Ishikawa (cell line): ENCODE measurements around the gene RNFT2.

Experiments used
- CEBPB ChIP-seq: IDR thresholded peaks from 2 replicates; pipeline ENCODE4 v1.6.1; 2012
- EGR1 ChIP-seq: IDR thresholded peaks from 2 replicates; pipeline ENCODE4 v1.6.1; 2012
- EP300 ChIP-seq: IDR thresholded peaks from 2 replicates; pipeline ENCODE4 v1.6.1; 2012; ENCODE audit warnings: borderline replicate concordance
- TAF1 ChIP-seq: IDR thresholded peaks from 2 replicates; pipeline ENCODE4 v1.6.1; 2012; ENCODE audit warnings: low read depth, mild to moderate bottlenecking
- USF1 ChIP-seq: IDR thresholded peaks from 2 replicates; pipeline ENCODE4 v1.6.1; 2012
- YY1 ChIP-seq: IDR thresholded peaks from 2 replicates; pipeline ENCODE4 v1.6.1; 2012; ENCODE audit warnings: low read depth

- no peak for TF ChIP-seq CEBPB
- no peak for TF ChIP-seq TAF1
- TF ChIP-seq USF1: no peak
- TF ChIP-seq EP300: no peak
- no peak for TF ChIP-seq YY1
- TF ChIP-seq EGR1: no peak
Measured at GRCh38 chr12:116881877-116882507, 143.9 kb downstream of the RNFT2 start.
